Measurements from ENCODE around the gene C3orf22.

The C3orf22 gene

DNA sequence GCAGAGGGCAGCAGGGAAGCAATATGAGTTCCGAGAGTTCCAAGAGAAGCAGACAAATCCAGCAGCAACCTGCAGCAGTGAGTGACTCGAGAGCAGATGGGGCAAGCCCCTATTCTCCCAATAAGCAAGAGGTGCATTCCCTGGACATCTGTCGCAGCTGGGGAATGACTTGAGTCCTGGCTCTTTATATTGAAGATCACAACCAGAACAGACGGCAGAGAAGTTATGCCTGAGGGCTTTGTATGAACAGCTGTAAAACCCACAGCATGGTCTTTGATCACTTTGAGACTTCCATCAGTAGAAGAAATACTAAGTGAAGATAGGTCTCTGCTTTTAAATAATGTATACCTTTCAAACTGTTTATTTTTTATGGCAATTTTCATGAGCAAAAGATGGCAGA lies 23.6 kb upstream of the C3orf22 start:
- Histone ChIP-seq H3K4me3 (replicated peaks; ENCODE audit: low read depth, low read length) (no peak overlapping the region), H3K27me3 (replicated peaks; ENCODE audit: control insufficient read depth, insufficient read depth, low read length) (no peaks in the 10 kb centered on the region; the same call in 1 of the 2 replicates), H3K36me3 (ENCODE audit: control insufficient read depth, insufficient read depth, low read length) (no peaks in the 10 kb centered on the region)
- DNase-seq (ENCODE audit: extremely low read depth, insufficient read length) = no peak
- TF ChIP-seq, protein P1, sequence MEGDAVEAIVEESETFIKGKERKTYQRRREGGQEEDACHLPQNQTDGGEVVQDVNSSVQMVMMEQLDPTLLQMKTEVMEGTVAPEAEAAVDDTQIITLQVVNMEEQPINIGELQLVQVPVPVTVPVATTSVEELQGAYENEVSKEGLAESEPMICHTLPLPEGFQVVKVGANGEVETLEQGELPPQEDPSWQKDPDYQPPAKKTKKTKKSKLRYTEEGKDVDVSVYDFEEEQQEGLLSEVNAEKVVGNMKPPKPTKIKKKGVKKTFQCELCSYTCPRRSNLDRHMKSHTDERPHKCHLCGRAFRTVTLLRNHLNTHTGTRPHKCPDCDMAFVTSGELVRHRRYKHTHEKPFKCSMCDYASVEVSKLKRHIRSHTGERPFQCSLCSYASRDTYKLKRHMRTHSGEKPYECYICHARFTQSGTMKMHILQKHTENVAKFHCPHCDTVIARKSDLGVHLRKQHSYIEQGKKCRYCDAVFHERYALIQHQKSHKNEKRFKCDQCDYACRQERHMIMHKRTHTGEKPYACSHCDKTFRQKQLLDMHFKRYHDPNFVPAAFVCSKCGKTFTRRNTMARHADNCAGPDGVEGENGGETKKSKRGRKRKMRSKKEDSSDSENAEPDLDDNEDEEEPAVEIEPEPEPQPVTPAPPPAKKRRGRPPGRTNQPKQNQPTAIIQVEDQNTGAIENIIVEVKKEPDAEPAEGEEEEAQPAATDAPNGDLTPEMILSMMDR (IDR thresholded peaks at IDR 0.05; ENCODE audit: insufficient read depth, low read length, poor library complexity, severe bottlenecking) = no peak

DNA sequence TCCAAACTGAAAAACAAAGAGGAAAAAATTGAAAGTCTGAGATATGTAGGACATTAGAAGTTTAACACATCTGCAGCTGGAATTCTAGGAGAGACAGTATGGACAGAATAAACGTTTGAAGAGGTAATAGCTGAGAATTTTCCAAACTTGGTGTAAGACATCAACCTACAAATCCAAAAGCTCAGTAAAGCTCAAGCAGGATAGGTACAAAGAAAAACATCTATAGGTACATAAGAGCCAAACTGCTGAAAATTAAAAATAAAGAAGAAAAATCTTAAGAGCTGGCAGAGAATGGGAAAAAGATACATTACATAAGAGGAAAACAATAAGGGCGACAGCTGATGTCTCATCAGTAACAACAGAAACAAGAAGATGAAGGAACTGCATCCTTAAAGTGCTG lies 22.8 kb upstream of the C3orf22 start:
- Histone ChIP-seq H3K4me3 (replicated peaks; ENCODE audit: low read depth, low read length) (no peak overlapping the region), H3K27me3 (replicated peaks; ENCODE audit: control insufficient read depth, insufficient read depth, low read length) (no peaks in the 10 kb centered on the region; the same call in 1 of the 2 replicates), H3K36me3 (ENCODE audit: control insufficient read depth, insufficient read depth, low read length) (no peaks in the 10 kb centered on the region)
- TF ChIP-seq, protein P1 (IDR thresholded peaks at IDR 0.05; ENCODE audit: insufficient read depth, low read length, poor library complexity, severe bottlenecking) = no peak
- no peak for DNase-seq (ENCODE audit: extremely low read depth, insufficient read length)

DNA sequence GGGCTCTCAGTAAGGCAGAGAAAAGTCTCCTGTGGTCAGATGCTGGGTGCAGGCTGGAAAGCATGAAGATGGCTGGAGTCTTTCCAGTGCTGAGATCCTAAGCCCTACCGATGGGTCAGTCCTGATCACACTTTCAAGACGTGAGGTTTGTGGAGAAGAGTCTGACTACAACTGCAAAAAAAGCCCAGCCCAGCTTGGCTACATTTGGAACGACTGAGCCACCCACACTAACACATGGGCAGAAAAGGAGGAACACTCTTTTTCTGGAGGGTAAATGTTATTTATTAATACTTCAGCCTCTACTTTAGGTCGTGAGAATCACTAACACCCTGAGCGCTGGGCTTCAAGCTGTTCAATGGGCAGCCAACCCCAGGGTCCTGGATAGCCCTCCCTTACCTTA lies 22.0 kb upstream of the C3orf22 start:
- H3K4me3 ChIP-seq (replicated peaks; ENCODE audit: low read depth, low read length) = no peak overlapping the region
- H3K36me3 ChIP-seq (ENCODE audit: control insufficient read depth, insufficient read depth, low read length) = no peaks in the 10 kb centered on the region
- H3K27me3 ChIP-seq (replicated peaks; ENCODE audit: control insufficient read depth, insufficient read depth, low read length) = no peaks in the 10 kb centered on the region; the same call in 1 of the 2 replicates
- no peak for DNase-seq (ENCODE audit: extremely low read depth, insufficient read length)
- TF ChIP-seq, protein P1 (IDR thresholded peaks at IDR 0.05; ENCODE audit: insufficient read depth, low read length, poor library complexity, severe bottlenecking) = no peak

DNA sequence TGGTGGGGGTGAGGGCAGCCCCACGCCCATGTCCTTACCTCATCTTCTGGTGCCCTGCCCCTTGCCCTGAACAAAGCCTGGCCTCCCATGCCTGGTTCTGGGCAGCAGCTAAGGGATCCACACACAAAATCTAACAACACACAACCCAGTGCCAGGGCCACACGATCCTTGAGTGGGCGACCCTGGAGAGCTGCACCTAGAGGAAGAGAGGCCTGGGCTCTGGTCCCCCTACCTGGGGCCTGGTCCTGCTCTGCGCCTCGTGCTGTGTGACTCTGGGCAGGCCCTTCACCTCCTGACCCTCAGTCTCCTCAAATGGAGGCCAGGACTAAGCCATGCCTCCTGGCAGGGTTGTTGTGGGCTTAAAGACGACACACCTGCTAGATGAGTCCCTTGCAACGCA lies 20.0 kb upstream of the C3orf22 start:
- no peak overlapping the region for H3K4me3 ChIP-seq (replicated peaks; ENCODE audit: low read depth, low read length)
- H3K36me3 ChIP-seq (ENCODE audit: control insufficient read depth, insufficient read depth, low read length) = no peaks in the 10 kb centered on the region
- TF ChIP-seq, protein P1 (IDR thresholded peaks at IDR 0.05; ENCODE audit: insufficient read depth, low read length, poor library complexity, severe bottlenecking) = no peak
- H3K27me3 ChIP-seq (replicated peaks; ENCODE audit: control insufficient read depth, insufficient read depth, low read length) = no peaks in the 10 kb centered on the region; the same call in 1 of the 2 replicates
- no peak for DNase-seq (ENCODE audit: extremely low read depth, insufficient read length)

DNA sequence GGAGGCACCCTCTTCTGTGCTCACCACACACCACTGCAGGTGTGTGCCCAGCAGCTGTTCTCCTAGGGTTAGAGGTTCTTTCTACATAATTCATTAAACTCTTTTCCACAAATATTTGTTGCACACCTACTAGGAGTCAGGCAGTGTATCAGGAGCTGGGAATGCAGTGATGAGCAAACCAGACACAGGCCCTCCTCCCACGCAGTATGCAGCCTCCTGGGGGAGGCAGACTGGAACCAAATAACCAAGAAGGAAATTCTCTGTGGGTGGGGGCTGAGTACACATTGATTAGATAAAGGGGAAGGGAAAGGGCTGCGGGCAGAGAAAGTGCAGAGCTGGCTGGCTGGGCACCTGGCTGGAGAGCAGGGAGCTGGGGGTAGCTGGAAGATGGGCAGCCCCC lies 18.5 kb upstream of the C3orf22 start:
- no peak for DNase-seq (ENCODE audit: extremely low read depth, insufficient read length)
- Histone ChIP-seq H3K27me3 (replicated peaks; ENCODE audit: control insufficient read depth, insufficient read depth, low read length) (no peaks in the 10 kb centered on the region; the same call in 1 of the 2 replicates), H3K36me3 (ENCODE audit: control insufficient read depth, insufficient read depth, low read length) (no peaks in the 10 kb centered on the region), H3K4me3 (replicated peaks; ENCODE audit: low read depth, low read length) (no peak overlapping the region)
- TF ChIP-seq, protein P1 (IDR thresholded peaks at IDR 0.05; ENCODE audit: insufficient read depth, low read length, poor library complexity, severe bottlenecking) = no peak

DNA sequence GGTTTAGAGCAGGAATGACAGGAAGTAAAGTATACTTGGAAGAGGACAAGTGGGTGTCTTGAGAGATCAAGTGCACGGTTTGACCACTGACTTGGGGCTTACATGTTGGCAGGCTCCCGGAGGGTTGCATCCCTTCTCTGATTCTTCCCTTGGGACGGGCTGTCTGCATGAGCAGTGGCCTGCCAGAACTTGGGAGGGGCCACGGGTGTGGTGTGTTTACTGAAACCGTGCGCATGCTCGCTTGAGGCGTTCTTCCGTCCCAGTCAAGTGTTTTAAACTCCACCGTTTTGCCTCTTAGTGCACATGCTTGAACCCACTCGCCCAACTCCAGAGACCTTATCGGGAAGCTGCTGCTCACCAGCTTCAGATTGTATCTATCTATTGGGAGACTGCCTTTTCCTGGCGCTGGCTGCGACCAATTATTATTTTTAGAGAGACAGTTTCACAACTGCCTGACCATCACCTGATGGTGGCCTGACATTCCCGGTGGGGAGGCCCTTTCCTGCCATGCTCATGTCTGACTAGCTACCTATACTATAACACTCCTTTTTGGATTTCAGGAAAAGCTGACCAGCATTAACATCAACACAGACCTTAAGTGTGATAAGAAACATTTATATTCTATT lies 14.9 kb upstream of the C3orf22 start:
- no peak overlapping the region for H3K4me3 ChIP-seq (replicated peaks; ENCODE audit: low read depth, low read length)
- H3K27me3 ChIP-seq (replicated peaks; ENCODE audit: control insufficient read depth, insufficient read depth, low read length) = peaks cover 1% of the 10 kb centered on the region
- no peak for DNase-seq (ENCODE audit: extremely low read depth, insufficient read length)
- no peaks in the 10 kb centered on the region for H3K36me3 ChIP-seq (ENCODE audit: control insufficient read depth, insufficient read depth, low read length)
- TF ChIP-seq, protein P1 (IDR thresholded peaks at IDR 0.05; ENCODE audit: insufficient read depth, low read length, poor library complexity, severe bottlenecking) = no peak
